GM23338 (cell line): ENCODE results near the gene NTMT2. TPM values are rescaled to one million over a fixed set of nuclear protein-coding genes. Genes with fewer than 3 reads are reported as not detected.

Experiments
- ATAC-seq: fragments of 200-7000 bp; cut with Tn5 transposase; 3 replicates; pipeline ENCODE4 v1.9.1; 2020
- DNase-seq: peaks from one replicate; pipeline ENCODE4 v3.0.0-alpha.2; 2015; ENCODE audit warnings: low spot score
- H2AFZ ChIP-seq: fragments of 200-600 bp; sonication (generic); 2 replicates; pipeline ENCODE4 v1.8.0; 2016; ENCODE audit warnings: antibody characterized with exemption, mild to moderate bottlenecking, moderate library complexity
- H3F3A ChIP-seq: fragments of 200-600 bp; sonication (generic); replicated peaks from 2 replicates; pipeline ENCODE4 v1.8.0; 2017; ENCODE audit warnings: antibody characterized with exemption, mixed run types, low read depth
- H3K27ac ChIP-seq: fragments of 200-600 bp; sonication (generic); 2 replicates; pipeline ENCODE4 v1.6.1; 2016; ENCODE audit warnings: low read depth
- H3K27me3 ChIP-seq: fragments of 200-600 bp; sonication (generic); 2 replicates; pipeline ENCODE4 v1.8.0; 2016; ENCODE audit warnings: mild to moderate bottlenecking, mixed run types, moderate library complexity; ENCODE audit not compliant: insufficient read depth
- H3K36me3 ChIP-seq: fragments of 200-600 bp; sonication (generic); 2 replicates; pipeline ENCODE4 v1.8.0; 2016; ENCODE audit warnings: mild to moderate bottlenecking; ENCODE audit not compliant: insufficient read depth
- H3K4me1 ChIP-seq: fragments of 200-600 bp; sonication (generic); 2 replicates; pipeline ENCODE4 v1.8.0; 2016; ENCODE audit warnings: mild to moderate bottlenecking, moderate library complexity; ENCODE audit not compliant: insufficient read depth
- H3K4me2 ChIP-seq: fragments of 200-600 bp; sonication (generic); 2 replicates; pipeline ENCODE4 v1.7.1; 2017; ENCODE audit warnings: mixed run types
- H3K4me3 ChIP-seq: fragments of 200-600 bp; sonication (generic); 2 replicates; pipeline ENCODE4 v1.6.1; 2016; ENCODE audit warnings: mixed run types
- H3K79me2 ChIP-seq: fragments of 200-600 bp; sonication (generic); replicated peaks from 2 replicates; pipeline ENCODE4 v1.8.0; 2017; ENCODE audit warnings: mild to moderate bottlenecking; ENCODE audit not compliant: insufficient read depth
- H3K9me2 ChIP-seq: fragments of 200-600 bp; sonication (generic); 2 replicates; pipeline ENCODE4 v1.8.0; 2017; ENCODE audit not compliant: insufficient read depth
- H4K20me1 ChIP-seq: fragments of 200-600 bp; sonication (generic); replicated peaks from 2 replicates; pipeline ENCODE4 v1.8.0; 2017; ENCODE audit warnings: mild to moderate bottlenecking; ENCODE audit not compliant: insufficient read depth
- H3K27ac Mint-ChIP-seq: 2 replicates; pipeline ENCODE4 v1.8.0; 2020; ENCODE audit warnings: inconsistent platforms, mild to moderate bottlenecking, moderate library complexity, mixed read lengths
- H3K27me3 Mint-ChIP-seq: 3 replicates; pipeline ENCODE4 v1.8.0; 2022; ENCODE audit warnings: low read depth, mild to moderate bottlenecking, moderate library complexity, mixed read lengths, inconsistent platforms; ENCODE audit not compliant: insufficient read depth, poor library complexity
- H3K36me3 Mint-ChIP-seq: 3 replicates; pipeline ENCODE4 v1.8.0; 2021; ENCODE audit warnings: low read depth, mild to moderate bottlenecking, inconsistent platforms, moderate library complexity, mixed read lengths
- H3K4me1 Mint-ChIP-seq: 3 replicates; pipeline ENCODE4 v1.8.0; 2020; ENCODE audit warnings: mild to moderate bottlenecking, inconsistent platforms, mixed read lengths
- H3K4me3 Mint-ChIP-seq: 3 replicates; pipeline ENCODE4 v1.8.0; 2021; ENCODE audit warnings: moderate library complexity, mild to moderate bottlenecking, inconsistent platforms, mixed read lengths
- H3K9me3 Mint-ChIP-seq: 3 replicates; pipeline ENCODE4 v1.8.0; 2020; ENCODE audit warnings: moderate library complexity, mild to moderate bottlenecking, inconsistent platforms, mixed read lengths
- CREB1 ChIP-seq: fragments of 250-450 bp; sonication (Bioruptor Pico); IDR thresholded peaks from 2 replicates; pipeline ENCODE4 v1.5.0; 2020; ENCODE audit warnings: low read depth, mild to moderate bottlenecking, moderate library complexity
- EZH2 ChIP-seq: fragments of 200-600 bp; sonication (generic); IDR thresholded peaks from one replicate; pipeline ENCODE4 v1.8.0; 2017; ENCODE audit warnings: antibody characterized with exemption, mild to moderate bottlenecking, low read depth; ENCODE audit not compliant: unreplicated experiment
- EZH2phosphoT487 ChIP-seq: fragments of 200-600 bp; sonication (generic); IDR thresholded peaks from one replicate; pipeline ENCODE4 v1.8.1; 2018; ENCODE audit warnings: antibody characterized with exemption; ENCODE audit not compliant: unreplicated experiment
- JUNB ChIP-seq: IDR thresholded peaks from one replicate; pipeline ENCODE4 v1.6.1; 2016; ENCODE audit warnings: antibody characterized with exemption; ENCODE audit not compliant: unreplicated experiment
- NANOG ChIP-seq: IDR thresholded peaks from 2 replicates; pipeline ENCODE4 v1.6.1; 2016; ENCODE audit warnings: antibody characterized with exemption, borderline replicate concordance
- POLR2AphosphoS5 ChIP-seq: IDR thresholded peaks from 2 replicates; pipeline ENCODE4 v1.6.1; 2016; ENCODE audit warnings: antibody characterized with exemption, low read depth
- STAT1 ChIP-seq: IDR thresholded peaks from one replicate; pipeline ENCODE4 v1.6.1; 2016; ENCODE audit warnings: antibody characterized with exemption; ENCODE audit not compliant: unreplicated experiment
- ZNF114 ChIP-seq: fragments of 250-450 bp; sonication (Bioruptor Pico); IDR thresholded peaks from 2 replicates; pipeline ENCODE4 v1.5.0; 2020; ENCODE audit warnings: mild to moderate bottlenecking, moderate library complexity
- ZNF331 ChIP-seq: fragments of 250-450 bp; sonication (Bioruptor Pico); IDR thresholded peaks from 2 replicates; pipeline ENCODE4 v1.5.0; 2020; ENCODE audit warnings: low read depth, mild to moderate bottlenecking, moderate library complexity
- polyA plus RNA-seq: library from polyadenylated mRNA; unstranded; fragments of >200 nt; fragmentation: Nextera tagmentation; extraction: Ambion mirVana; gene quantifications from 2 replicates; pipeline ENCODE4 v1.2.1, GENCODE V29; 2016
- total RNA-seq: library from RNA; depleted of rRNA; stranded (reverse); fragments of >200 nt; shearing (Covaris generic); gene quantifications from 2 replicates; pipeline ENCODE4 v1.2.3, GENCODE V29; 2014
- TF ChIP-seq, protein P1 (sequence below): IDR thresholded peaks from 2 replicates; pipeline ENCODE4 v1.6.1; 2016; ENCODE audit warnings: antibody characterized with exemption
- TF ChIP-seq, protein P2 (sequence below): IDR thresholded peaks from one replicate; pipeline ENCODE4 v1.6.1; 2018; ENCODE audit warnings: antibody characterized with exemption; ENCODE audit not compliant: unreplicated experiment
- TF ChIP-seq, protein P3 (sequence below), 2 experiments: fragments of 200-600 bp in 1 of 2; sonication (generic) in 1 of 2; conservative IDR thresholded peaks; 2 replicates each; pipeline versions ENCODE4 v1.5.1 to v1.6.1; 2016 to 2017; ENCODE audit warnings: antibody characterized with exemption in 2 of 2, low read depth in 2 of 2, mild to moderate bottlenecking in 2 of 2, moderate library complexity in 1 of 2

The NTMT2 gene
- total and polyA plus RNA-seq, 2 experiments from 2014 or later: 0.48 TPM; not detected in 1

GRCh38 chr1:170210142-170210541, 64.4 kb downstream of the NTMT2 start:
- H3K9me3 Mint-ChIP-seq: peaks cover 18% of the 10 kb centered on the region
- DNase-seq (no peak), ATAC-seq (no peak)
- no peaks in the 10 kb centered on the region for H3K27me3 ChIP-seq
- no peaks in the 10 kb centered on the region for H3K4me1 Mint-ChIP-seq
- no peak overlapping the region for H3K27ac Mint-ChIP-seq
- H3K4me3 Mint-ChIP-seq: no peak overlapping the region
- H2AFZ ChIP-seq: no peak overlapping the region
- H3K27me3 Mint-ChIP-seq: no peaks in the 10 kb centered on the region
- H3K9me2 ChIP-seq: peaks cover 14% of the 10 kb centered on the region; the same call in 1 of the 2 replicates
- peaks cover under 1% of the 10 kb centered on the region; the same call in 1 of the 2 replicates for H3K4me1 ChIP-seq
- H3K36me3 ChIP-seq: peaks cover 11% of the 10 kb centered on the region; the same call in 1 of the 2 replicates
- H3K4me2 ChIP-seq: no peak overlapping the region
- H4K20me1 ChIP-seq: no peaks in the 10 kb centered on the region
- H3K27ac ChIP-seq: no peak overlapping the region
- TF ChIP-seq EZH2phosphoT487: no peak
- TF ChIP-seq, protein P1, sequence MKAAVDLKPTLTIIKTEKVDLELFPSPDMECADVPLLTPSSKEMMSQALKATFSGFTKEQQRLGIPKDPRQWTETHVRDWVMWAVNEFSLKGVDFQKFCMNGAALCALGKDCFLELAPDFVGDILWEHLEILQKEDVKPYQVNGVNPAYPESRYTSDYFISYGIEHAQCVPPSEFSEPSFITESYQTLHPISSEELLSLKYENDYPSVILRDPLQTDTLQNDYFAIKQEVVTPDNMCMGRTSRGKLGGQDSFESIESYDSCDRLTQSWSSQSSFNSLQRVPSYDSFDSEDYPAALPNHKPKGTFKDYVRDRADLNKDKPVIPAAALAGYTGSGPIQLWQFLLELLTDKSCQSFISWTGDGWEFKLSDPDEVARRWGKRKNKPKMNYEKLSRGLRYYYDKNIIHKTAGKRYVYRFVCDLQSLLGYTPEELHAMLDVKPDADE: no peak
- no peak for TF ChIP-seq ZNF331
- TF ChIP-seq CREB1 (CRISPR knock-in tag): no peak
- TF ChIP-seq ZNF114 (CRISPR knock-in tag): no peak
- TF ChIP-seq POLR2AphosphoS5: no peak
- TF ChIP-seq, protein P2, sequence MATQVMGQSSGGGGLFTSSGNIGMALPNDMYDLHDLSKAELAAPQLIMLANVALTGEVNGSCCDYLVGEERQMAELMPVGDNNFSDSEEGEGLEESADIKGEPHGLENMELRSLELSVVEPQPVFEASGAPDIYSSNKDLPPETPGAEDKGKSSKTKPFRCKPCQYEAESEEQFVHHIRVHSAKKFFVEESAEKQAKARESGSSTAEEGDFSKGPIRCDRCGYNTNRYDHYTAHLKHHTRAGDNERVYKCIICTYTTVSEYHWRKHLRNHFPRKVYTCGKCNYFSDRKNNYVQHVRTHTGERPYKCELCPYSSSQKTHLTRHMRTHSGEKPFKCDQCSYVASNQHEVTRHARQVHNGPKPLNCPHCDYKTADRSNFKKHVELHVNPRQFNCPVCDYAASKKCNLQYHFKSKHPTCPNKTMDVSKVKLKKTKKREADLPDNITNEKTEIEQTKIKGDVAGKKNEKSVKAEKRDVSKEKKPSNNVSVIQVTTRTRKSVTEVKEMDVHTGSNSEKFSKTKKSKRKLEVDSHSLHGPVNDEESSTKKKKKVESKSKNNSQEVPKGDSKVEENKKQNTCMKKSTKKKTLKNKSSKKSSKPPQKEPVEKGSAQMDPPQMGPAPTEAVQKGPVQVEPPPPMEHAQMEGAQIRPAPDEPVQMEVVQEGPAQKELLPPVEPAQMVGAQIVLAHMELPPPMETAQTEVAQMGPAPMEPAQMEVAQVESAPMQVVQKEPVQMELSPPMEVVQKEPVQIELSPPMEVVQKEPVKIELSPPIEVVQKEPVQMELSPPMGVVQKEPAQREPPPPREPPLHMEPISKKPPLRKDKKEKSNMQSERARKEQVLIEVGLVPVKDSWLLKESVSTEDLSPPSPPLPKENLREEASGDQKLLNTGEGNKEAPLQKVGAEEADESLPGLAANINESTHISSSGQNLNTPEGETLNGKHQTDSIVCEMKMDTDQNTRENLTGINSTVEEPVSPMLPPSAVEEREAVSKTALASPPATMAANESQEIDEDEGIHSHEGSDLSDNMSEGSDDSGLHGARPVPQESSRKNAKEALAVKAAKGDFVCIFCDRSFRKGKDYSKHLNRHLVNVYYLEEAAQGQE: no peak
- TF ChIP-seq NANOG: no peak
- no peak for TF ChIP-seq JUNB
- TF ChIP-seq EZH2: no peak
- no peaks in the 10 kb centered on the region for H3F3A ChIP-seq
- H3K36me3 Mint-ChIP-seq: peaks cover 14% of the 10 kb centered on the region
- no peaks in the 10 kb centered on the region for H3K79me2 ChIP-seq
- H3K4me3 ChIP-seq: no peak overlapping the region

DNA sequence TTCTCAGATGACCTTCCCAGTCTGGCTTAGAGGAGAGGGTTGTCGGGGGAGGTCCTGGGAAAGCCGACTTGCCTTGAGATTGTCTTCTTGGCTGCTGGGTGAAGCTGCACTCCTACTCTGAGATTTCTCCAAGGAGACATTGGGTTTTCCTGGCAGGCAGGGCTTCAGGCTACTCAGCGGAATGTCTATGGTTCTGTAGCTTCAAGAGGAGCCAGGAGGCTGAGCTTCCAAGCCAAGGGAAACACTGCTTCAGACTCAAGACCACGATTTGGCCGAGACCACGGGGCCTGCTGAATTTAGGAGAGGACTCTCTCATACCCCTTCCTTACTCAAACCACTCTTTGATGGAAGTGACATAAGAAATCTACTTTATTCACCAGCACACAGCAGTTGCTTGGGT, 67.8 kb downstream of the NTMT2 start:
- Histone ChIP-seq H3K27me3 (no peaks in the 10 kb centered on the region), H3K4me2 (no peak overlapping the region), H3K4me3 (no peak overlapping the region), H3F3A (no peaks in the 10 kb centered on the region), H3K4me1 (no peaks in the 10 kb centered on the region), H3K36me3 (no peaks in the 10 kb centered on the region), H3K9me2 (peaks cover 14% of the 10 kb centered on the region; the same call in 1 of the 2 replicates), H3K27ac (no peak overlapping the region), H4K20me1 (no peaks in the 10 kb centered on the region), H2AFZ (no peak overlapping the region), H3K79me2 (no peaks in the 10 kb centered on the region)
- H3K4me1 Mint-ChIP-seq: no peaks in the 10 kb centered on the region
- H3K9me3 Mint-ChIP-seq: peaks cover under 1% of the 10 kb centered on the region; the same call in 1 of the 3 replicates
- no peaks in the 10 kb centered on the region for H3K27me3 Mint-ChIP-seq
- no peak overlapping the region for H3K4me3 Mint-ChIP-seq
- H3K36me3 Mint-ChIP-seq: no peaks in the 10 kb centered on the region
- ATAC-seq: no peak
- DNase-seq: no peak
- no peak overlapping the region for H3K27ac Mint-ChIP-seq
- no peak for TF ChIP-seq NANOG
- TF ChIP-seq EZH2phosphoT487: no peak
- TF ChIP-seq, protein P3, sequence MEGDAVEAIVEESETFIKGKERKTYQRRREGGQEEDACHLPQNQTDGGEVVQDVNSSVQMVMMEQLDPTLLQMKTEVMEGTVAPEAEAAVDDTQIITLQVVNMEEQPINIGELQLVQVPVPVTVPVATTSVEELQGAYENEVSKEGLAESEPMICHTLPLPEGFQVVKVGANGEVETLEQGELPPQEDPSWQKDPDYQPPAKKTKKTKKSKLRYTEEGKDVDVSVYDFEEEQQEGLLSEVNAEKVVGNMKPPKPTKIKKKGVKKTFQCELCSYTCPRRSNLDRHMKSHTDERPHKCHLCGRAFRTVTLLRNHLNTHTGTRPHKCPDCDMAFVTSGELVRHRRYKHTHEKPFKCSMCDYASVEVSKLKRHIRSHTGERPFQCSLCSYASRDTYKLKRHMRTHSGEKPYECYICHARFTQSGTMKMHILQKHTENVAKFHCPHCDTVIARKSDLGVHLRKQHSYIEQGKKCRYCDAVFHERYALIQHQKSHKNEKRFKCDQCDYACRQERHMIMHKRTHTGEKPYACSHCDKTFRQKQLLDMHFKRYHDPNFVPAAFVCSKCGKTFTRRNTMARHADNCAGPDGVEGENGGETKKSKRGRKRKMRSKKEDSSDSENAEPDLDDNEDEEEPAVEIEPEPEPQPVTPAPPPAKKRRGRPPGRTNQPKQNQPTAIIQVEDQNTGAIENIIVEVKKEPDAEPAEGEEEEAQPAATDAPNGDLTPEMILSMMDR (conservative IDR thresholded peaks at IDR 0.05; ENCODE audit: low read depth in 2 of 2): no peak
- no peak for TF ChIP-seq POLR2AphosphoS5
- no peak for TF ChIP-seq ZNF331
- no peak for TF ChIP-seq STAT1
- TF ChIP-seq ZNF114 (CRISPR knock-in tag): no peak
- no peak for TF ChIP-seq JUNB
- no peak for TF ChIP-seq EZH2
